Panc1 (cell line): ENCODE data around the gene HIPK2. TPM values are rescaled to one million over a fixed set of nuclear protein-coding genes. Genes with fewer than 3 reads are reported as not detected.

Experiments used
- ATAC-seq: fragments of 200-7000 bp; cut with Tn5 transposase; 2 replicates; pipeline ENCODE4 v1.9.1; 2020; ENCODE audit warnings: mild to moderate bottlenecking, moderate library complexity
- BruUV-seq: library from RNA; stranded (reverse); fragments of 400-500 nt; replicated peaks from 2 replicates; lab custom pipeline; 2021; lab: Mats Ljungman, UMichigan
- CTCF ChIA-PET: fragments of 300-600 bp; sonication (Branson Sonifier 250); formaldehyde crosslinking; loops from one replicate; lab custom pipeline; 2022; ENCODE audit warnings: antibody characterized with exemption; lab: Charles Lee
- POLR2A ChIA-PET: fragments of 300-600 bp; sonication (Branson Sonifier 250); formaldehyde crosslinking; loops from one replicate; lab custom pipeline; 2022; ENCODE audit warnings: antibody characterized with exemption; lab: Charles Lee
- DNase-seq: peaks from one replicate; pipeline ENCODE4 v3.0.0-alpha.2; 2010; ENCODE audit warnings: low read depth, low spot score
- H3K27ac ChIP-seq: 2 replicates; pipeline ENCODE4 v1.5.1; 2011; ENCODE audit warnings: mild to moderate bottlenecking, low read length, inconsistent platforms
- H3K27me3 ChIP-seq: fragments of 200-500 bp; sonication (Bioruptor generic); 2 replicates; pipeline ENCODE4 v1.6.0; 2014; ENCODE audit warnings: low read length, inconsistent platforms; ENCODE audit not compliant: control insufficient read depth, insufficient read depth
- H3K36me3 ChIP-seq: fragments of 200-500 bp; sonication (Bioruptor generic); 2 replicates; pipeline ENCODE4 v1.5.1; 2014; ENCODE audit warnings: inconsistent platforms, mild to moderate bottlenecking, low read length, moderate library complexity; ENCODE audit not compliant: control insufficient read depth, insufficient read depth
- H3K4me1 ChIP-seq: 2 replicates; pipeline ENCODE4 v1.5.1; 2011; ENCODE audit warnings: inconsistent platforms, mild to moderate bottlenecking, low read length, moderate library complexity; ENCODE audit not compliant: control insufficient read depth, insufficient read depth
- H3K4me3 ChIP-seq, 2 experiments: 2 replicates each; pipeline ENCODE4 v1.5.1; 2011 to 2012; ENCODE audit warnings: low read depth in 2 of 2, low read length in 2 of 2, mild to moderate bottlenecking in 2 of 2, inconsistent platforms in 1 of 2, moderate library complexity in 1 of 2
- H3K9me3 ChIP-seq: fragments of 200-500 bp; sonication (Bioruptor generic); 2 replicates; pipeline ENCODE4 v1.5.1; 2014; ENCODE audit warnings: low read depth, mild to moderate bottlenecking, inconsistent platforms, low read length, moderate library complexity; ENCODE audit not compliant: control insufficient read depth, insufficient read depth
- CTCF ChIP-seq: fragments of 450-650 bp; IDR thresholded peaks from 2 replicates; pipeline ENCODE4 v1.5.1; 2017; ENCODE audit warnings: mild to moderate bottlenecking
- POLR2AphosphoS5 ChIP-seq: IDR thresholded peaks from 2 replicates; pipeline ENCODE4 v1.6.1; 2012; ENCODE audit warnings: mild to moderate bottlenecking, low read depth, low read length, moderate library complexity
- REST ChIP-seq, 2 experiments: IDR thresholded peaks; 2 replicates each; pipeline ENCODE4 v1.6.1; 2011 to 2012; ENCODE audit warnings: low read depth in 2 of 2, control low read depth in 1 of 2, low read length in 1 of 2, mild to moderate bottlenecking in 1 of 2, moderate library complexity in 1 of 2; ENCODE audit not compliant: insufficient read depth in 1 of 2
- SIN3A ChIP-seq: IDR thresholded peaks from 2 replicates; pipeline ENCODE4 v1.6.1; 2012; ENCODE audit warnings: low read depth, mild to moderate bottlenecking, low read length, moderate library complexity, borderline replicate concordance; ENCODE audit not compliant: insufficient read depth
- TCF7L2 ChIP-seq: IDR thresholded peaks from 2 replicates; pipeline ENCODE4 v1.6.1; 2011; ENCODE audit warnings: mild to moderate bottlenecking, low read depth, low read length, inconsistent platforms
- in situ Hi-C: cut with HindIII; loops from 2 replicates; pipeline ENCODE4 v1.10.0; 2016; ENCODE audit warnings: low sequenced_read_pairs, low pct_unique_long_range_greater_than_20kb
- intact Hi-C: fragments of 100-400 bp; cut with micrococcal nuclease; formaldehyde crosslinking; loops from one replicate; pipeline ENCODE4 v1.10.0; 2022; ENCODE audit not compliant: unreplicated experiment
- total RNA-seq: library from RNA; stranded (reverse); gene quantifications from one replicate; pipeline ENCODE4 v1.2.1, GENCODE V29; 2021; ENCODE audit not compliant: unreplicated experiment

Gene HIPK2
- total RNA-seq, 1 experiment from 2014 or later: 34.1 TPM

- no peaks in the 10 kb centered on the region for H3K4me1 ChIP-seq
- H3K4me3 ChIP-seq: no peak overlapping the region
- peak; percentile 23; the same call in 1 of the 2 replicates for ATAC-seq
- POLR2A ChIA-PET: interaction anchor here (0.5 kb wide), 1 partner anchor 29 kb away, joined by 12 read pairs; no protein-coding TSS in a partner anchor
- intact Hi-C loops: no loop called here
- no peak overlapping the region for H3K27ac ChIP-seq
- DNase-seq: no peak
- H3K36me3 ChIP-seq: no peaks in the 10 kb centered on the region
- no peaks in the 10 kb centered on the region for H3K9me3 ChIP-seq
- no peaks in the 10 kb centered on the region for H3K27me3 ChIP-seq
- no TSS peak for BruUV-seq
- CTCF ChIA-PET: no interaction called here
- TF ChIP-seq SIN3A (no peak), CTCF (no peak), REST (IDR thresholded peaks at IDR 0.05; ENCODE audit: insufficient read depth in 1 of 2, low read depth in 2 of 2, low read length in 1 of 2) (no peak), POLR2AphosphoS5 (no peak), TCF7L2 (no peak)
- in situ Hi-C loops: no loop called here
Measured at GRCh38 chr7:139541600-139542307, 236.0 kb downstream of the HIPK2 start.

- no peak for TF ChIP-seq TCF7L2
- no peak for TF ChIP-seq SIN3A
- TF ChIP-seq CTCF: no peak
- TF ChIP-seq REST (IDR thresholded peaks at IDR 0.05; ENCODE audit: insufficient read depth in 1 of 2, low read depth in 2 of 2, low read length in 1 of 2): no peak
- TF ChIP-seq POLR2AphosphoS5: no peak
Measured at GRCh38 chr7:139540203-139540602, 237.6 kb downstream of the HIPK2 start.

More at GRCh38 chr7:139540203-139540602, 237.6 kb downstream of the HIPK2 start:
- in situ Hi-C loops (no loop called here), intact Hi-C loops (no loop called here)
- Histone ChIP-seq H3K9me3 (no peaks in the 10 kb centered on the region), H3K4me3 (no peak overlapping the region), H3K27me3 (peaks cover 2% of the 10 kb centered on the region; the same call in 1 of the 2 replicates), H3K27ac (no peak overlapping the region), H3K36me3 (no peaks in the 10 kb centered on the region), H3K4me1 (no peaks in the 10 kb centered on the region)
- CTCF ChIA-PET: no interaction called here
- POLR2A ChIA-PET: no interaction called here
- BruUV-seq: no TSS peak
- no peak for DNase-seq
- no peak for ATAC-seq
